HG03280 (cell line): ENCODE results near the gene BCHE.
A peak's percentile ranks its signal among the peaks of the same experiment; 100 is the strongest.
"Not testable (repeated sequence)": the region's sequence is repeated elsewhere in the genome, so short reads cannot be mapped to it uniquely, and the experiment has no call there.

Experiments
- ATAC-seq: cut with Tn5 transposase; IDR thresholded peaks from one replicate; pipeline ENCODE4 v1.9.1; 2021; ENCODE audit warnings: mild to moderate bottlenecking, moderate library complexity; ENCODE audit not compliant: unreplicated experiment

The BCHE gene

DNA sequence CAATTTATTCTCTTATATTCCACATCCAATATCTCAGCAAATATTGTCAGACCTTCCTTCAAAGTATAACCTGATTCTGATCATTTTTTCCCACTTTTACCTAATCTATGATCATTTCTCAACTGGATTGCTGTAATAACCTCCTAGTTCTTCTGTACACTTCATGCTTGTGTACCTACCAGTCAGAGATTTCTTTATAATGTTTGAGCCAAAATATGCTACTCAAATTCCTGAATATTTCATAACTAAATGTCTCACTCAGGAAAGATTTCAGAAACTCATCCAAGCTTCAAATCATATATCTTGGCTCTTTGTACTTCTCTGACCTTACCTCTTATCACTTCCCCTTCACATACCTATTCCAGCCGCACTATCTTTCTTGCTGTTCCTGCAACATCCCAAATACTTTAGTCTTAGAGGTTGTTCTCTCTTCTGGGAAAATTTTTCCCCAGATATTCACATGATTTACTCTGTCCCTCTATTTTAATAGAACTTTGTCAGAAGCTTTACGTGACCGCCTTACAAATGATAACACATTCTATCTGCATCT, 20.0 kb downstream of the BCHE start:
- no peak for ATAC-seq

DNA sequence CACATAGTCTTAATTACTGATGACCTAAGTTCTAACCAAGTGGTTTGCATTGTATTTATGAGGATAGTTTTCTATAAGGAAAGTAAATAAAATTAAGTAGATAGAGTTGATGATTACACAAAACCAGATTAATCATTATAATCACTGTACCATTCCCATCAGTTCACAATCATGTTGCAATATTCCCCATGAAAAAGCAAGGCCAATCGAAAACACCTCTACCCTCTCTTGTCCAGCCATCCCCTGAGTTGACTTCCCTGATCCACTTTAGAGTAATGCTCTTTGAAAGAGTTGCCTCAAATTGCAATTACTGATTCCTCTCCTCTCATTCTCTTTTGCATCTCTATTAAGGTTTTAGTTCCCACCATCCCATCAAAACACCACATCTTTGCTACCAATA, 21.0 kb downstream of the BCHE start:
- no peak for ATAC-seq

DNA sequence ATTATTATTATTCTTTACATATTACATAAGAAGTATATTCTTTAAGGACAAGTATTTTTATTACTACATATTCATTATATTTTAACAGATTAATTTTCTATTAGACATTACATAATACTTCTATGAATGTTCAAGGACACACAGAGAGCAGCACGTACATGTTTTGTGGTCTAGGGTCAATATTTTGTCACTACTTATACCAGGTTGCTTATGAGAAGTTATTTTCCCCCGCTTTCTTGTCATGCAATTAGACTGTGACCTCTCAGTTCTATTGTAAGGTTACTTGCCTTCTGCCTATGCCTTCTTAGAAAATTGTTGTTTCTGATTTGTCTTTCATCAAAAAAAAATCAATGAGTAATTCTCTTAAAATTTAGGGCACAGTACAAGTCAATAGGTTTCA, 21.5 kb downstream of the BCHE start:
- no peak for ATAC-seq

DNA sequence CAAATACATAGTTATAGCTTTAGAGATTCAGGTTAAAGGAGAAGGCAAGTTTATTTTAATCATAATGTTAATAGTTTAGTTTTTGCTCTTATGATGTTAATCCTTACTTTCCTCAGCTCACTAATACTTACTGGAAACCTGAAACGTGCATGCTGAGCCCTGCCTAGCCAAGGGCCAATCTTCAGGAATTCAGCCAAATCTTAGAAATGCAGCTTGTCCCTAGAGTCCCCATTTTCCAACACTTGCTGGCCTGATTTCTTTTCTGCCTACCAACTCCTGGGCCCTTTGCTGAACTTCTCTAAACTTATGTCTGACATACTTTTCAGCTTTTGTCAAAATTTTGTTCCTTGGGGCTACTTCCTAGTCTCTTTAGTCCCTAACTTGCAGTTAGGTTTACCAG, 22.8 kb downstream of the BCHE start:
- no peak for ATAC-seq

DNA sequence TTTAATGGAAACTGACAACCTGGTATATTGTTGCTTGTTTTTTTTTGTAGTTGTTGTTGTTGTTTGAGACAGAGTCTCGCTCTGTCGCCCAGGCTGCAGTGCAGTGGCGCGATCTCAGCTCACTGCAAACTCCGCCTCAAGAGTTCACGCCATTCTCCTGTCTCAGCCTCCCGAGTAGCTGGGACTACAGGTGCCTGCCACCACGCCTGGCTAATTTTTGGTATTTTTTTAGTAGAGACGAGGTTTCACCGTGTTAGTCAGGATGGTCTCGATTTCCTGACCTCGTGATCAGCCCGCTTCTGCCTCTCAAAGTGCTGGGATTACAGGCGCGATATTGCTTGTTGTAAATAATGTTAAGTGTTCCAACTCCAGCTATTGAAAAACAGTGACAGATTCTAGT, 29.3 kb downstream of the BCHE start:
- ATAC-seq, result not testable (repeated sequence)

DNA sequence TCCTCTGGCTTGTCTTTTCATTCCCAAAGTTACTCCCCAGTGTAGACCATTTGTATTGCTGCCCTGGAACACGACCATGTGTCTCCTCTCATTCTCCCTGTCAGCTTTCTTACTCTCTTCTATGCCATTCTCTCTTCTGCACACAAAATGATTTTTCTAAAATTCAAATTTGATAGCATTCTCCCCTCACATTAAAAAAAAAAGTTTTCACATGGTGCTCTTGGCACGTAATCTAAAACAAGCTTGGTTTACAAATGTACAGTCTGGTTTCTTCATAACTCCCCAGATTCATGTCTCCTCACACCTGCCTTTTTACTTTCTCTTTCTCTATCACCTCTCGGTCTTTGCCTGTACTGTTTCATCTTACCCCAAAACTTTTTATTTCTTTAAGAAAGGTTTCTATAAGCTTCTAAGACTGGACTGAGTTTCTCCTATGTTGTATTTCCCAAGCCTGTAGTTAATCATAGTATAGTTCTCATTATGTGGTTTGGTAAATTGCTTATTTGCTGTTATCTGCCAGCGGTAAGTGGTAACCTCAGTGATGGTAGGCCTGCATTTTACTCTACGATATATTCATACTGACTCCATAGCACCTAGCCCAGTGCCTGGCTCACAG, 31.2 kb downstream of the BCHE start:
- ATAC-seq, result peak; percentile 81

DNA sequence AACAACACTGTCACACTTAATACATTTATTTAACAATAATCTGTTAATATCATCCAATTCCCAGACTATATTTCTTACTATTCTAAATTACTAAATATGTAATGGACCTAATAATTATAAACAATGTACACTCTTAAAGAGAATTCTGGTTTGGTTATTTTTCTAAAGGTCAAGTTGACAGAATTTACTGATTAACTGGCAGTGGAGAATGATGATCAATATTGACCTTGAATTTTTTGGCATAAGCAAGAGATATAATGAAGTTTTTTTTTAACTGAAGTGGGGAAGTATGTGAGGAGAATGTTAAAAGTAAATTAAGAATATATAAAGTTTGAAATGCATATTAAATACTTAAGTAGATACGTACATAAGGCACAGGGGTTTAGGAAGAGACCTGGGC, 33.8 kb downstream of the BCHE start:
- no peak for ATAC-seq

DNA sequence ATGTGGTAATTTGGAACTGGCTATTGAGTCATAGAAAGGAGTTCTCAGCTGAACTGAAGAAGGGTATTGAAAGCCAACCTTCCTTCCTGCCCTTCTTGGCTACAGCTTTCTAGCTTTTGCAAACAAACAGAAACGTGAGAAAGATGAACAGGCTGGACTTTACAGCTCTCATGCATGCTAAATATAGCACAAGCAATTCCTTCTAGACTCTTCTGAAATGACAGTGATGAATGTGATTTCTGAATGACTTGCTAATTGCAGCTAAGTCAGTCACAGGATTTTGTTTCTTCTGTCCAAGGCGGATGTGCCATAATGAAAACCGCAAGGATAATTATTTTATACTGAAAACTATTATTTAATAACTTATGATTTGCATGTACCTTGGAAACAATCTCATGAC, 36.3 kb downstream of the BCHE start:
- no peak for ATAC-seq

DNA sequence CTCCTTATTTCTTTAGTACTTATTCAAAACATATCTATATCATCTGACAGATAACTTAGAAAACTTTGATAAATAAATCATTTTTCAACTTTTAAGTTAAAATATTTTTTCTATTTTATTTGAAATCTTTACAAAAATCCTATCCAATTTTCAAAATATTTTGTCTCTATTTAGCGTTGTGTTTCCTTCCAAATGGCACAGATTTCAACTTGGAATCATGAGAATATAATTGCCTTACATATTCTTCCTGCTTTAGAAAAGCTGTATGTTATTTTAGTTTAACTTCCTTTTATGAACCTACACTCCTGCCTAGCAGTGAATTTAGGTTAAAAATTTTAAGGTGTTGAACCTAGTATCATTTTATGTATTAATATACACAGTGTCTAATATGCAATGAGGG, 38.2 kb downstream of the BCHE start:
- ATAC-seq, result no peak

DNA sequence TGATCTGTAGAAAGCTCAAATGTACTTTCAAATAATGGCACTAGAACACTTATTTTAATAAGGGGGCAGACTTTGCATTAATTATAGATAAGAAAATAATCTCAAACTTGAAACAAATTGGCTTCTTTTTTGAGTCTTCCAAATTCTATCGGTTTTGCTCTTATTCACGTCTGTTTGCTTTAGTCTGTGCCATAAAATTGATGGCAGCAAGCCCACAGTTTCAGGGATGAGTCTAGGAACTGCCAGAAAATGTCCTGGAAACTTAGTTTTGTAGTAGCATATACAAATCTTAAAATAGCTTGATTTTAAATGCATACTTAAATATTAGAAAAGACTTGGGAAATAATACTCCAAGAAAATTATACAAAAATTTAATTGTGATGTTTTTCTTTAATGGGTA, 39.7 kb downstream of the BCHE start:
- ATAC-seq, result no peak

DNA sequence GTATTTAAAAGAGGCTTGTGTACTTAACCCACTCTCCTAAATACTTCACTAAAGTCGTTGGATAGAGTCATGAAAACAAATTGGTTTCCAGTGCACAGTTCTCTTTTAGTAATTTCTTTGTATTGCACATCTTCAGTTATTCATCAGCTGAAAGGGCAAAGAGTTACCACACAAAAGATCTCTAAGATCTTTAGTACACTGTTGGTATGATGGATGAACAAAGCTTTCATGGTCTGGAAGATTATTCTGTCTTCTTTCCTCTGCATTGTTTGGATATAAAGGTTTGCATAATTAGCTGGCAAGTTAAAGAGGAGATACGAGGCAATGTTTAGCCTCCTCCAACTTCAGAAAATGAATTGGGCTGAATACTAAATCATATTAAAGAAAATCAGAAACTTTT, 40.5 kb downstream of the BCHE start:
- no peak for ATAC-seq

DNA sequence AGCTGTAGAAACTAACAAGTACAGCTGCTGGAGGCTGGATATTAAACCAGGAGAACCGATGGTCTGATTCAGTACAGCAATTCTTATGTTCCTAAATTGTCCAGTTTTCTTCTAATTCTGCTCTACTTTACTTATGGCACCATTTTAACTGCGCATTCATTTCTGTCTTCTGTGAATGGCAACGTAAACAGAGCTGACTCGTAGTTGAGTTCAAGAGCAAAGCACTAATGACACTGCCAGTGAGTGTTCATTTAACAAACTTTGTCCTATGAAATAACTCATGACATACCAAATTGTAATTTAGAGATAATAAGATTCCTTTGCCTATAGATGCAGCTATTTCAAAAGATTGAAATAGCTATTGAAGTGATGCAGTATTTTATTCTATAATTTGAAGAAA, 48.7 kb downstream of the BCHE start:
- ATAC-seq, result no peak

DNA sequence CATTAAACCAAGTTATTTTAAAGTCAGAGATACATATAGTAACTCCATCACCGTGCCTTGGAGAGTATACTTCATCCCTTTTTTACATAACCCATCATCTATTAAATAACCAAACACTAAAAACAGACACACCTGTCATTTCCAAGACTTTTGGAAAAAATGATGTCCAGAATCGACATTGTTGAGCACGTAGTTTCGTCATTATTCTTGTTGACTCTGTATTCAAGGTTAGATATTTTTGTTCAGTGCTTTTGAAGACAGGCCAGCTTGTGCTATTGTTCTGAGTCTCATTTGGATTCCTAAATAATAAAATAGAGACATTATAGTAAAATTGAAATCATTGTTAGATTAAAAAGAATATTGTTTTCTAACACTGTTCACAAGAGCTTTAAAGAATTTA, 51.2 kb downstream of the BCHE start:
- ATAC-seq, result no peak

DNA sequence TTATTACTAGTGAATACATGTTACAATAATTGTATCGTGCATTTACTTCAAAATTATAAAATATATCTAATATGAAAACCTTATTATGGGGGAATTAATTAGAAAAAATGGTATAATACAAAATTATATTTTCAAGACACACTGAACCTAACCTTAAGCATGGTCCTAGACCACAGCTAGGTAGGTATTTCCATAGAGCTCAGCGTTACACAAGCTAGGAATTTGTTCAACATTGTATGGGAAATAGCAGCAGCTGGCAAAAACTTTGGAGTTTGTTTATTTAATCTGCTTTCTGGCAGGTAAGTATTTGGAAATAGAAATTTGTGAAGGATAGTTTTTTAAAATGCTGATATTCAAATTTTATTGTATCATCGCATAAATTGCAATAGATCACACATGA, 52.9 kb downstream of the BCHE start:
- ATAC-seq, result no peak

DNA sequence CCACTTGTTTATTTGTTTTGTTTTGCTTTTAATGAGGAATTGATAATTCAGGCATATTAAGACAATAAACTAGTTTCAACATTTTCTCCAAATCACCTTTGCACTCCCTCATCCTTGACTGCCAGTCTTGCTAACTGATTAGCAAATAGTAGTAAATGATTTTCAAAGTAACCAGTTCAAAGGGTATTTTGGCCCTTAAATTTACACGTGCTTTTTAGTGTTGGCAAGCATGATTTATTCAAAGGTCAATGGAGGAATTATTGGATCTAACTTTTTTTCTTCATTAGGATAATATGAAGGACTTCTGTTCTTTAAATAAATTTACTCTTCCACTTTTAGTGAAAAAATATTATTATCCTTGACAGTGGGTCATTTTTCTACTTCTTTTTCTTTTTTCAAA, 53.8 kb downstream of the BCHE start:
- ATAC-seq, result no peak

DNA sequence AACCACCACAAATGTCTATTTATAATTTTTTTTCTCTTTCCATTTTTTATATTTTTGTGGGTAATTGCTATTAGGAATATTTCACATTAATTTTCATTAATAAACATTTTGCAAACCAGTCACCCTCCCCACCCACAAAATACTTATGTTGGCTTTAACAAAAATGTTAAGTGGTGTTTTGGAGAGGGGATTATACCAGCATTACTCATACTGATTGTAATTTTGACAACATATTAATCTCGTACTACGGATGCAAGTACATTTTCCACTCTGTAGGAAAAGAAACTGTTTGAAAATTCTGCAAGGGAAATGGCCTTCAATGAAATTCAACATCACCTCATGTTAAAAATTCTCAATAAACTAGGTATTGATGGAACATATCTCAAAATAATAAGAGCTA, 58.3 kb downstream of the BCHE start:
- ATAC-seq, result no peak

DNA sequence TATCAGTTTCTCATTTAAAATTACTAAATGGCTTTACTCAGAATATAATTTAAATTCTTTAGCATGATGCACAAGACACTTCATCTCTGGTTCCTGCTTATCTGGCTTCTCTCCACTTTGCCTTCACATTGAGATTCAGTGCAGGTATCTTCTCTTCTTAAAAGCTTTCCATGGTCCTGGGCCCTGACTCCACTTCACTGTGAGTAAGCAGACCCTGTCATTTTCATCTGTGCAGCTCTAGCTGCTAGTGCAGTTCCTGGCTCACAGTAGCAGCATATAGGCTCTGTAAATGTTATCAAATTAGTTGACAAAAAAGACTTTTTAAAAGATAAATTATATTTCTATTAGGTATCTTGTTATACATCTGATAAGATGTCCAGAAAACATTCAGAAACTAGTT, 58.8 kb downstream of the BCHE start:
- no peak for ATAC-seq

DNA sequence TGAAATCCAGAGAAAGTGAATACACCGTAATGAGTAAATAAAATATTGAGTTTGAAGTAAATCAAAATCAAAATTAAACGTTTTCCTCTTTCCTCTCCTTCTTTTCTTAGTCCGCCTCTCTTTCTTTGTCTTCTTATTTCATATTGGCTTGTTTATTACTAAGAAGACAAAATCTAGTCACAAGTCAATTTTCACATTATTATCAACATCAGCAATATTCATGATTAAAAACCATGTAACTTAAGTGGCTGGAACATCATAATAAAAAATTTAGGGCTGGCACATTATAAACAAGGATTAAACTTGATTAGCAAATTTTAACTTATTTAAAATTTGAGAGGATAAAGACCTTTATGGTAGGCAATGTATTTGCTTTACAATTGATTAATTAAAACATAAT, 61.4 kb downstream of the BCHE start:
- ATAC-seq, result no peak

DNA sequence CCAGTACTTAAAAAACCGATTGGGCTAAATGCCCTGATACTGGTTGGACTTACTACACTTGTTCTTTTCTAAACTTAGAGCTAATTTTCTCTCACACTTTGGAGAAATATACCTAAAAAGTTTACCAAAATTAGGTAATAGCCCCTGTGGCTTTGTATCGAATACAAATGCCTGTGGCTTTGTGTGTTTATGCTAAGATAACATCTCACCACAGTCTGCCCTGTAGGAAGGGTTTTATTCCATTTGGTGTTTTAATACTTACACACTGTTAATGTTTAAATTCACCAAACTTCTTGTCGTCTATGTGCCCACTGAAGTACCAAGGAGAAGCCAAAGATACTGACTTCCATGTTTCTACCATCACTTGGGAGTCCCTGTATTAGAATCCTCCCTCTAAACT, 66.4 kb downstream of the BCHE start:
- no peak for ATAC-seq

DNA sequence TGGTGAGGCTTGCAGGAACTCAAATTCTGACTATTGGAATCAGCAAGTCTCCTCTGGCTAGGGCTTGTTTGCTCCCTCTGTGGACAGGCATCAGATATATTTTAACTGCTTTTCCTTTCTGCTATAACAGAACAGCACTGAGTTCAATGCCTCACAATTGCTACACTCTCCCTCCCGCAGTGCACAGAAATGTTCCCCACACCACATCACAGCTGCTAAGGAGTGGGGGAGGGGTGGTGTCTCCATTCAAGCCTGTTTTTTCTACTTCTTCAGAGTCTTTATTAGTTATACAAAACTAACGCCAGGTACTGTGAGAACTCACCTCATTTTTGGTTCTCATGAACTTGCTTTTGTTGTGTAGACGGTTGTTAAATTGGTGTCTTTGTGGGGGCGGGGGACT, 68.5 kb downstream of the BCHE start:
- ATAC-seq, result no peak

DNA sequence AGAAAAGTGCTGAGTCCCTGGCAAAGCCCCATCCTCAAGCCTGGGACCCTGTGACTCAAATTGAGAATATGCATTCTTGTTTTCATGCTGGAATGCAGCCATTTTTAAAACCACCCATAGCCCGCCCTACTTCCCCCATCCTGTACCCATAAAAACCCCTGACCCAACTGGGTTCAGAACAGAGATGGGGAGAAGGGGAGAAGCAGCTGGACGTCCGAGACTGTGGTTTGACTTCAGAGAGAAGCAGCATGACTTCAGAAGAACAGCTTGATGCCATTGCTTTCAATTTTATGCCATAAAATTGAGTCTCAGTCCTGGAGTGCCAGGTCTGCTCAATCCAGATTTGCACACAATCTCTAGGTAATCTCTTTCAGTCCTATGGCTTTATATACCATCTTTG, 78.2 kb downstream of the BCHE start:
- no peak for ATAC-seq

DNA sequence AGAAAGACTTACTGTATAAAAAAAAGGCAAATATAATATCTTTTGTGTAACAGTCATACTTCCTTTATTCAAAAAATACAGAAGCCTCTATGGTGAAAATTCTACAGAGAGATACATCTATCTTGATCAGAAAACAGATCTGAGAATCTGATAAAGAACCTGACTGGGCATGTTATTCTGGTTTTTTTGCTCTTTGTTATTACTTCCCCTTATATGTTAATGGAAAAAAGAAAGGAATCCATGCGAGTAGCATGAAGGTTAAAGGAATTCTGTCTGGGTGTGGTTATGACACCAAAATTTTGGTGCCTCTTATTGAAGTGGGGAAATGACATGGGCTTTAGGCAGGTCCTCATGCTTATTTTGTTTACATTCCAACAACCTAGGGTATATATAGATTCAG, 81.7 kb downstream of the BCHE start:
- no peak for ATAC-seq

DNA sequence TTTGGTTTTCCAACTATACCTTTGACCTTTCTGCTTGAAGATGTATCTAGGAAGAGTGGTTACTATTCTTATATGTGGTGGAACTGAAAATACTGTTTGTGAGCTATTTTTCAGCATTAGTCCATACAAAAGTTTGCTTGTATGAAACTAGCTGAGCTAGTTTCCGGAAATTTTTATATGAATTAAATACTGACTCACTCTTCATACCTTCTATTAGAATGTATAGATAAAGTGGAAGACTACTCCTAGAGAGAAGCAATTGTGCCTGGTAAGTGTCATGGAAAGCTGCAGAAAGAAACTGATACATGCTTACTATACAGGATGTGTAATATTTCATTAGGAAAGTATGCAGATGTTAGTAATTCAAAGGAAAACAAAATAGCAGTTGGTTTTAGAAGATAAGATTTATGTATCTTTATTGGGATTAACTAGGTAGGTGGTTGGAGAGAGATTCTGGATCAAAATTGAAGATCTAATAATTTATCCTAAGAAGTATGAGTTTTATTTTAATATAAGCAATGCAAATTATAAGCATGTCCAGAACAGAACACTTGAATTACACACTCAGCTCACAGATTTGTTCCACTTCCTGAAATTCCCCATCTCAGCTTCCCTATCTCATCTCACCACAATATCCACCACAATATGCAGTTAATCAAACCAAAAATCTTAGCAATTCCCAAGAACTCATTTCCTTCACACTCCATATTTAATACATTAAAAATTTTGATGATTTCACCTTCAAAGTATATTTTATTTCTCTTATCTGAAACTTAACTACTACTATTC, 82.8 kb downstream of the BCHE start:
- ATAC-seq, result no peak
